BE2C (cell line): ENCODE data around the gene CFLAR.
A peak's percentile ranks its signal among the peaks of the same experiment; 100 is the strongest.

Experiments
- DNase-seq: peaks from one replicate; pipeline ENCODE4 v3.0.0-alpha.2; 2020
- H3K27me3 ChIP-seq: fragments of 250-450 bp; sonication (Bioruptor Pico); 2 replicates; pipeline ENCODE4 v1.5.1; 2020; ENCODE audit warnings: mild to moderate bottlenecking
- H3K36me3 ChIP-seq: fragments of 250-450 bp; sonication (Bioruptor Pico); 2 replicates; pipeline ENCODE4 v1.5.1; 2020; ENCODE audit warnings: mild to moderate bottlenecking
- H3K4me1 ChIP-seq: fragments of 250-450 bp; sonication (Bioruptor Pico); 2 replicates; pipeline ENCODE4 v1.5.1; 2020
- H3K4me3 ChIP-seq: 2 replicates; pipeline ENCODE4 v1.5.1; 2011; ENCODE audit warnings: low read depth, low read length
- H3K9me3 ChIP-seq: fragments of 250-450 bp; sonication (Bioruptor Pico); 2 replicates; pipeline ENCODE4 v1.5.1; 2020
- CTCF ChIP-seq: IDR thresholded peaks from 2 replicates; pipeline ENCODE4 v1.5.1; 2012; ENCODE audit warnings: mild to moderate bottlenecking, low read depth, low read length

Gene CFLAR

GRCh38 chr2:201208563-201209252, 92.7 kb downstream of the CFLAR start:
- H3K4me3 ChIP-seq, result no peak overlapping the region
- no peaks in the 10 kb centered on the region for H3K36me3 ChIP-seq
- no peaks in the 10 kb centered on the region for H3K9me3 ChIP-seq
- H3K4me1 ChIP-seq, result no peaks in the 10 kb centered on the region
- H3K27me3 ChIP-seq, result no peaks in the 10 kb centered on the region
- TF ChIP-seq CTCF, result no peak
- DNase-seq, result no peak

DNA sequence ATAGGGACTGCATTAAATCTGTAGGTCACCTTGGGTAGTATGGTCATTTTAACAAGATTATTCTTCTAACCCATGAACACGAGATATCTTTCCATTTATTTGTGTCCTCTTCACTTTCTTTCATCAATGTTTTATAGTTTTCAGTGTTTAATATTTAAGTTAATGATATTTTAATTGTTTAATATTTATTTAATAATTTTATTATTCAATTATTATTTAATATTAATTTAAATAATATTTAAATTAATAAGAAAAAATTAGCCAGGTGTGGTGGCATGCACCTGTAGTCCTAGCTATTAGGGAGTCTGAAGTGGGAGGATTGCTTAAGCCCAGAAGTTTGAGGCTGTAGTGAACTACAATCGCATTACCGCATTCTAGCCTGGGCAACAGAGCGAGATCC, 100.0 kb downstream of the CFLAR start:
- Histone ChIP-seq H3K27me3 (no peaks in the 10 kb centered on the region), H3K9me3 (no peaks in the 10 kb centered on the region), H3K36me3 (no peaks in the 10 kb centered on the region), H3K4me1 (peaks cover 11% of the 10 kb centered on the region), H3K4me3 (no peak overlapping the region)
- no peak for TF ChIP-seq CTCF
- DNase-seq, result no peak

GRCh38 chr2:201216918-201217317, 101.0 kb downstream of the CFLAR start:
- H3K27me3 ChIP-seq, result no peaks in the 10 kb centered on the region
- DNase-seq, result no peak
- H3K4me3 ChIP-seq, result no peak overlapping the region
- no peaks in the 10 kb centered on the region for H3K9me3 ChIP-seq
- no peak for TF ChIP-seq CTCF
- H3K36me3 ChIP-seq, result no peaks in the 10 kb centered on the region
- H3K4me1 ChIP-seq, result peaks cover 11% of the 10 kb centered on the region

GRCh38 chr2:201218780-201219179, 102.8 kb downstream of the CFLAR start:
- Histone ChIP-seq H3K4me1 (peaks cover 11% of the 10 kb centered on the region), H3K36me3 (no peaks in the 10 kb centered on the region), H3K27me3 (no peaks in the 10 kb centered on the region), H3K4me3 (no peak overlapping the region), H3K9me3 (no peaks in the 10 kb centered on the region)
- no peak for TF ChIP-seq CTCF
- DNase-seq, result no peak

GRCh38 chr2:201219328-201220096, 103.5 kb downstream of the CFLAR start:
- no peaks in the 10 kb centered on the region for H3K9me3 ChIP-seq
- DNase-seq, result no peak
- no peaks in the 10 kb centered on the region for H3K36me3 ChIP-seq
- H3K4me1 ChIP-seq, result peaks cover 11% of the 10 kb centered on the region
- no peak overlapping the region for H3K4me3 ChIP-seq
- H3K27me3 ChIP-seq, result no peaks in the 10 kb centered on the region
- TF ChIP-seq CTCF, result no peak

DNA sequence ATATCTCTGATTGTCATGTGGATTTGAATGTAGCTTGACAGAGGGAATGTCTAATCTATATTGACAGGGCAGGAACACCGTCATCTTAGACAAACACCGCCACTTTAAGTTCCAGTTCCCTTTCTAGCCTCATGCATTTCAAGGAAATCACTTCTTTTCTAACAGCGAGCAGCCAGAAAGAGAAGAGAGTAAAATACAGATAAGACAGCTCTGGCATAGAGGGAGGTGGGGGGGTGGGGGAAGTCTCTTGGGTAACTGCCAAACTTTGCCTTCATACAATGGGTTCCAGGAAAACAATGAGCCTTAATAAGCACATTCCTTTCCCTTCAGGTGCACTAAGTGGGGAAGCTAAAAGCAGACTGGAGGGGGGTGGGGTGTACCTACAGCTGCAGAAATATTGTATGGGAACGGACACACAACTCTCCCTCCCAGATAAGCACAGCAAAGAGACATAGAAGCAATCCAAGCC, 104.2 kb downstream of the CFLAR start:
- Histone ChIP-seq H3K27me3 (0 out of 2 replicates have a peak, but pooled peaks cover 4% of the 10 kb centered on the region), H3K4me3 (no peak overlapping the region), H3K4me1 (peaks cover 11% of the 10 kb centered on the region), H3K9me3 (no peaks in the 10 kb centered on the region), H3K36me3 (no peaks in the 10 kb centered on the region)
- DNase-seq, result peak; percentile 49
- TF ChIP-seq CTCF, result no peak
